SK-N-DZ (cell line): ENCODE measurements around the gene TMEM82.

Experiments
- DNase-seq: peaks from one replicate; pipeline ENCODE4 v3.0.0-alpha.2; 2015; ENCODE audit warnings: low spot score

TMEM82 gene

DNA sequence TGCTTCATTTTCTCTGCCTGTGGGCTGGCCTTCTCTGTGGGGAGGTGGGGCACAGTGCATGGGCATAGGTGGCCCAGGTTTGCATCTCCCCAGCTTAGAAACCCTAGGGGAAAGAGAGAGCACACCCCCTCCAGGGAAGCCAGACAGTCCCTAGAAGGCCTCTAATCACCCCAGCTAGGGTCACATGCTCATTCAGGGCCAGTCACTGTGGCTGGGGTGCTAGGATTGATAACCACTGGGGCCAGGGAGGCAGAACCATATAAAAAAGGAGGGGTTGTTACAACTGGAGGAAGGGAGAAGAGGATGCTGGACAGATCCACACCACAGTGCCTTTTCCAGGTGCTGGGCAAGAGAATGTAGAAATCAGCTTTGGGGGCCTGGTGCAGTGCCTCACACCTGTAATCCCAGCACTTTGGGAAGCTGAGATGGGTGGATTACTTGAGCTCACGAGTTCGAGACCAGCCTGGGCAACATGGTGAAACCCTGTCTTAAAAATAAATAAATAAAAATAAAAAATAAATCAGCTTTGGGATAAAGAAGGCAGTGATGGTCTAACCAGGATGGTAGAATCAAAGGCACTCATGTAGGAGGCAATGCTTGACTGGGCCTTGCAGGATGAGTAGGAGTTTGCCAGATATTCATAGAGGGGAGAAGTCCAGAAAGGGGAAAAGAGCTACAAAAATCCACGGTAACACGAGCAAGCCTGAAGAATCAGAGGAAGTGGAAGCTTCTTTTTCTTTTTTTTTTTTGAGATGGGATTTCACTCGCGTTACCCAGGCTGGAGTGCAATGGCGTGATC lies 35.8 kb downstream of the TMEM82 start:
- no peak for DNase-seq

DNA sequence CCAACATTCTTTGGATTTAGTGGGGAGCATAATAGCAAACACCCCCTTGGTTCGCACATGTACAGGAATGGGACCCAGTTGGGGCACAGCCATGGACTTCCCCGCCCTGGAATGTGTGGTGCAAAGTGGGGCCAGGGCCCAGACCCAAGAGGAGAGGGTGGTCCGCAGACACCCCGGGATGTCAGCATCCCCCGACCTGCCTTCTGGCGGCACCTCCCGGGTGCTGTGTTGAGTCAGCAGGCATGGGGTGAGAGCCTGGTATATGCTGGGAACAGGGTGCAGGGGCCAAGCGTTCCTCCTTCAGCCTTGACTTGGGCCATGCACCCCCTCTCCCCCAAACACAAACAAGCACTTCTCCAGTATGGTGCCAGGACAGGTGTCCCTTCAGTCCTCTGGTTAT lies 43.4 kb downstream of the TMEM82 start:
- no peak for DNase-seq

DNA sequence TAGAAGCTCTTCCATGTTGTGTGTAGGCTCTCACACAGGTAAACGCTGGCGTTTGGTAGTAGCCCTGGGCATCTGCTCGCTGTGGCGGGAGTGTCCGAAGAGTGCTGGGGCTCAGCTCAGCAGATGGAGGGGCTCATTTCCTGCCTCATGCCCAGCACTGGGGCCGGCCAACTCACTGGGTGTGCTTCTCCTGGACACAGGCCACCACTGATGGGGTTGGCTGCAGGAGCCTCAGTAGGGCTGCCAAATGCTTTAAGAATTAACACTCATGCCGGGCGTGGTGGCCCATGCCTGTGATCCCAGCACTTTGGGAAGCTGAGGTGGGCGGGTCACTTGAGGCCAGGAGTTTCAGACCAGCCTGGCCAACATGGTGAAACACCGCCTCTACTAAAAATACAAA lies 44.3 kb downstream of the TMEM82 start:
- no peak for DNase-seq

DNA sequence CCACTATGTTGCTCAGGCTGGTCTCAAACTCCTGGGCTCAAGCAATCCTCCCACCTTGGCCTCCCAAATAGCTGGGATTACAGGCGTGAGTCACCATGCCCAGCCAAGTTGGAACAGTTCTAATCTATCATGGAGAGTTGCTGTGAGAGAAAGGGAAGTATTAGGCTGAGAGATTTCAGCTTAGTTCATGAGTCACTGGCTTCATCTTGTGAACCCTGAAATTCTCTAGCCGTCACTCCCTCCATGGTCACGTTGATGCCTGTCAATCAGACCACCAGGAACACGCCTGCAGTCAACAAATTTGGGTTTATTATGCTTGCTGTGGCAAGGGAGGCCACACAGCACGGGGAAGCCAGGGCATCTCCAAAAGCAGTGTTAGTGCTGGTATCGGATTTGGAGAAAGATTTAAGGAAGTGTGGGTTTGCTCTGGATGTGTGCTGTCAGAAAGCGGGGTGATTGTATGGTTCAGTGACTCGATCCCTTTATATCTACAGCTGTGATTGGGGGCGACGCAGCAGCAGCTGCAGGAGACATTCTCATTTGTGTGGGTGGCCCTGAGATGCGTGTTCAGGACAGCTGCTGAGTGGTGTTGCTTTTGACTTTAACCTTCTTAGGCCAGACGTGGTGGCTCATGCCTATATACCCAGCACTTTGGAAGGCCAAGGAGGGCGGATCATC lies 46.5 kb downstream of the TMEM82 start:
- no peak for DNase-seq

DNA sequence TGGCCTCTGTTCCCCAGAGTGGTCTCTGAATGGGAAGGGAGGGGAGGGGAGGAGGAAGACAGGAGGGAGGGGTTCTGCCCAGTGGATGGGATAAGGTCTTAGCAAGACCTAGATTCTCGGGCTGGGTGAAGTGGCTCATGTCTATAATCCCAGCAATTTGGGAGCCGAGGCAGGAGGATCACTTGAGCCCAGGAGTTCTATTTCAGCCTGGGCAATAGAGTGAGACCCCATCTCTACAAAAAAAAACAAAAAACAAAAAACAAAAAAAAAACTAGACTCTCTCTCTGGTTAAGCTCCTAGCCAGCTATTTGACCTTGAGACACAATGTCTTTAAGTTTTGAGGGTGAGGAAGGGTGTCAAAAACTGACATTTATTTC lies 53.8 kb downstream of the TMEM82 start:
- DNase-seq, result no peak
